WTC11 (cell line): Measurements from ENCODE around the gene KRTCAP2. TPM values are rescaled to one million over a fixed set of nuclear protein-coding genes. Genes with fewer than 3 reads are reported as not detected.

Experiments used
- ATAC-seq: fragments of 200-7000 bp; cut with Tn5 transposase; 2 replicates; pipeline ENCODE4 v1.10.0; 2021; ENCODE audit warnings: mild to moderate bottlenecking, moderate library complexity
- CTCF ChIA-PET: fragments of 300-600 bp; sonication (Branson Sonifier 250); formaldehyde crosslinking; loops from one replicate; lab custom pipeline; 2021; ENCODE audit warnings: antibody characterized with exemption; lab: Charles Lee
- POLR2A ChIA-PET: fragments of 350-600 bp; sonication (Branson Sonifier 250); formaldehyde crosslinking; loops from one replicate; lab custom pipeline; 2021; ENCODE audit warnings: antibody characterized with exemption; lab: Charles Lee
- DNase-seq: peaks from one replicate; pipeline ENCODE4 v3.0.0; 2021; ENCODE audit warnings: low spot score
- H3K27ac Mint-ChIP-seq: 2 replicates; pipeline ENCODE4 v1.8.0; 2021; ENCODE audit warnings: mixed read lengths
- H3K27me3 Mint-ChIP-seq: 2 replicates; pipeline ENCODE4 v1.8.0; 2021; ENCODE audit warnings: low read depth, mild to moderate bottlenecking, moderate library complexity, mixed read lengths
- H3K36me3 Mint-ChIP-seq: 2 replicates; pipeline ENCODE4 v1.8.0; 2021; ENCODE audit warnings: mixed read lengths
- H3K4me1 Mint-ChIP-seq: 2 replicates; pipeline ENCODE4 v1.8.0; 2022; ENCODE audit warnings: mixed read lengths
- H3K4me3 Mint-ChIP-seq: 2 replicates; pipeline ENCODE4 v1.8.0; 2021; ENCODE audit warnings: mild to moderate bottlenecking, moderate library complexity, mixed read lengths
- H3K9me3 Mint-ChIP-seq: 2 replicates; pipeline ENCODE4 v1.8.0; 2021; ENCODE audit warnings: mixed read lengths
- ATF3 ChIP-seq: sonication (generic); formaldehyde crosslinking; conservative IDR thresholded peaks from 2 replicates; pipeline ENCODE4 v1.8.1; 2022; ENCODE audit warnings: mild to moderate bottlenecking, missing genetic modification reagents
- CBFB ChIP-seq: sonication (generic); formaldehyde crosslinking; IDR thresholded peaks from 2 replicates; pipeline ENCODE4 v1.8.1; 2022; ENCODE audit warnings: mild to moderate bottlenecking, low read depth, missing genetic modification reagents
- CREM ChIP-seq: sonication (generic); formaldehyde crosslinking; IDR thresholded peaks from 2 replicates; pipeline ENCODE4 v1.8.1; 2022; ENCODE audit warnings: mild to moderate bottlenecking, missing genetic modification reagents, moderate library complexity
- CTCF ChIP-seq: fragments of 200-600 bp; IDR thresholded peaks from 2 replicates; pipeline ENCODE4 v1.8.0; 2022; ENCODE audit warnings: antibody characterized with exemption
- E2F5 ChIP-seq: sonication (generic); formaldehyde crosslinking; IDR thresholded peaks from 2 replicates; pipeline ENCODE4 v1.8.1; 2022; ENCODE audit warnings: mild to moderate bottlenecking, moderate library complexity, missing genetic modification reagents
- EMX1 ChIP-seq: fragments of 250-450 bp; sonication (Bioruptor Pico); IDR thresholded peaks from 2 replicates; pipeline ENCODE4 v1.8.0; 2021; ENCODE audit warnings: mild to moderate bottlenecking
- ERG ChIP-seq: fragments of 250-450 bp; sonication (Bioruptor Pico); IDR thresholded peaks from 2 replicates; pipeline ENCODE4 v1.8.0; 2021; ENCODE audit warnings: mild to moderate bottlenecking
- ESRRA ChIP-seq: sonication (generic); formaldehyde crosslinking; IDR thresholded peaks from 2 replicates; pipeline ENCODE4 v1.8.1; 2022; ENCODE audit warnings: mild to moderate bottlenecking, missing genetic modification reagents, borderline replicate concordance
- ETV6 ChIP-seq: sonication (generic); formaldehyde crosslinking; IDR thresholded peaks from 2 replicates; pipeline ENCODE4 v1.8.1; 2022; ENCODE audit warnings: mild to moderate bottlenecking, missing genetic modification reagents
- FOXK1 ChIP-seq: sonication (generic); formaldehyde crosslinking; IDR thresholded peaks from 2 replicates; pipeline ENCODE4 v1.8.0; 2022; ENCODE audit warnings: mild to moderate bottlenecking, moderate library complexity, missing genetic modification reagents
- GTF2I ChIP-seq: fragments of 250-450 bp; sonication (Bioruptor Pico); conservative IDR thresholded peaks from 2 replicates; pipeline ENCODE4 v1.4.0; 2021; ENCODE audit warnings: mild to moderate bottlenecking
- HMGA2 ChIP-seq: fragments of 250-450 bp; sonication (Bioruptor Pico); IDR thresholded peaks from 2 replicates; pipeline ENCODE4 v1.4.0; 2021; ENCODE audit warnings: mild to moderate bottlenecking, moderate library complexity
- IRF2 ChIP-seq: sonication (generic); formaldehyde crosslinking; IDR thresholded peaks from 2 replicates; pipeline ENCODE4 v1.8.0; 2022; ENCODE audit warnings: low read depth, missing genetic modification reagents, borderline replicate concordance
- MAX ChIP-seq: sonication (generic); formaldehyde crosslinking; IDR thresholded peaks from 2 replicates; pipeline ENCODE4 v1.8.0; 2022; ENCODE audit warnings: mild to moderate bottlenecking, missing genetic modification reagents
- NFYB ChIP-seq: sonication (generic); formaldehyde crosslinking; conservative IDR thresholded peaks from 2 replicates; pipeline ENCODE4 v1.8.0; 2022; ENCODE audit warnings: low read depth, missing genetic modification reagents
- PRDM15 ChIP-seq: sonication (generic); formaldehyde crosslinking; IDR thresholded peaks from 2 replicates; pipeline ENCODE4 v1.8.0; 2022; ENCODE audit warnings: missing genetic modification reagents
- SP1 ChIP-seq: sonication (generic); formaldehyde crosslinking; conservative IDR thresholded peaks from 2 replicates; pipeline ENCODE4 v1.8.1; 2022; ENCODE audit warnings: missing genetic modification reagents
- ZNF219 ChIP-seq: sonication (generic); formaldehyde crosslinking; IDR thresholded peaks from 2 replicates; pipeline ENCODE4 v1.8.0; 2023; ENCODE audit warnings: missing genetic modification reagents, mild to moderate bottlenecking, borderline replicate concordance
- ZNF232 ChIP-seq: sonication (generic); formaldehyde crosslinking; IDR thresholded peaks from 2 replicates; pipeline ENCODE4 v1.8.0; 2022; ENCODE audit warnings: mild to moderate bottlenecking, missing genetic modification reagents
- ZNF416 ChIP-seq: fragments of 250-450 bp; sonication (Bioruptor Pico); IDR thresholded peaks from 2 replicates; pipeline ENCODE4 v1.9.0; 2021; ENCODE audit warnings: mild to moderate bottlenecking, inconsistent platforms
- total RNA-seq: library from RNA; stranded (reverse); gene quantifications from 3 replicates; pipeline ENCODE4 v1.2.3, GENCODE V29; 2021
- TF ChIP-seq, protein P1 (sequence below): sonication (generic); formaldehyde crosslinking; IDR thresholded peaks from 2 replicates; pipeline ENCODE4 v1.8.1; 2022; ENCODE audit warnings: low read depth, mild to moderate bottlenecking, moderate library complexity, missing genetic modification reagents, borderline replicate concordance

Gene KRTCAP2
- total RNA-seq, 1 experiment from 2014 or later: 104 TPM

DNA sequence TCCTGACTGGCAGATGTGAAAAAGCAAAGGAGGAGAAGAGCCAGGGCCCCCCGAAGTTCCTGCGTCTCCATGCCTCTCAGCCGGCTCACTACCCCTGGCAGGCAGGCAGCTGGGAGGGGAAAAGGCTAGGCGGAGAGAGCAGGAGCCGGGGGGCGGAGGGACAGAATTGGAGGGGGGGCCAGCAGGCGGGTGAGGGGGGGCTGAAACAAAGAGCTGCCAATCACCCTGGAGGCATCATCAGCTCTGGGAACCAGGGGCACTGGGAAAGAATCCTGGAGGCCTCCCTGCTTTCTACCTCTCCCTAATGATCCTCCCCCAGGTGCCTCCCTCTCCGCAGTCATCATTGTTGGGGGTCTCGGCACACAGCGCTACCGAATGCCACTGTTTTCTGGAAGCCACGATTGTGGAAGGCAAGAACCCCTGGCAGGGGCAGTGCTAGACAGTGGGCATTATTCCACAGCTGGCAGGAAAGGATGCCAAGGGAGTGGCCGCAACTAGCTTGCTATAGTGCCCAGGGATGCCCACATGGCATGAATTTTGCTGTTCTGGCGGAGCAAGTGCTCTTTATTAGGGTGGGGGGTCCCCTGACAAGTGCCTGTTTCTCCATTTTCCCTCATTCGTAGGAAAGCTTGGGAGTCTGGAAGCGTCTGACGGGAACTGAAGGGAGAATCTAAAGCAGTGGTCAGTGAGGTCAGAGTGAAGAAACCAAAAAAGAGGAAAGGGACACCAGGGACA lies 34.9 kb upstream of the KRTCAP2 start, which contains the start of gene THBS3 (continued):
- TF ChIP-seq IRF2 (CRISPR knock-in tag) (no peak), CBFB (CRISPR knock-in tag) (no peak), ATF3 (no peak), HMGA2 (CRISPR knock-in tag) (0 out of 2 replicates have a peak, but pooled peaks have one; percentile 17), ZNF219 (CRISPR knock-in tag) (no peak), ZNF232 (CRISPR knock-in tag) (no peak), SP1 (no peak), ERG (0 out of 2 replicates have a peak, but pooled peaks have one; percentile 56), E2F5 (no peak), FOXK1 (CRISPR knock-in tag) (no peak), NFYB (no peak), GTF2I (no peak), CTCF (no peak), ETV6 (CRISPR knock-in tag) (no peak), MAX (CRISPR knock-in tag) (no peak)
- TF ChIP-seq, protein P1, sequence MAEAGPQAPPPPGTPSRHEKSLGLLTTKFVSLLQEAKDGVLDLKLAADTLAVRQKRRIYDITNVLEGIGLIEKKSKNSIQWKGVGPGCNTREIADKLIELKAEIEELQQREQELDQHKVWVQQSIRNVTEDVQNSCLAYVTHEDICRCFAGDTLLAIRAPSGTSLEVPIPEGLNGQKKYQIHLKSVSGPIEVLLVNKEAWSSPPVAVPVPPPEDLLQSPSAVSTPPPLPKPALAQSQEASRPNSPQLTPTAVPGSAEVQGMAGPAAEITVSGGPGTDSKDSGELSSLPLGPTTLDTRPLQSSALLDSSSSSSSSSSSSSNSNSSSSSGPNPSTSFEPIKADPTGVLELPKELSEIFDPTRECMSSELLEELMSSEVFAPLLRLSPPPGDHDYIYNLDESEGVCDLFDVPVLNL (CRISPR knock-in tag): no peak

DNA sequence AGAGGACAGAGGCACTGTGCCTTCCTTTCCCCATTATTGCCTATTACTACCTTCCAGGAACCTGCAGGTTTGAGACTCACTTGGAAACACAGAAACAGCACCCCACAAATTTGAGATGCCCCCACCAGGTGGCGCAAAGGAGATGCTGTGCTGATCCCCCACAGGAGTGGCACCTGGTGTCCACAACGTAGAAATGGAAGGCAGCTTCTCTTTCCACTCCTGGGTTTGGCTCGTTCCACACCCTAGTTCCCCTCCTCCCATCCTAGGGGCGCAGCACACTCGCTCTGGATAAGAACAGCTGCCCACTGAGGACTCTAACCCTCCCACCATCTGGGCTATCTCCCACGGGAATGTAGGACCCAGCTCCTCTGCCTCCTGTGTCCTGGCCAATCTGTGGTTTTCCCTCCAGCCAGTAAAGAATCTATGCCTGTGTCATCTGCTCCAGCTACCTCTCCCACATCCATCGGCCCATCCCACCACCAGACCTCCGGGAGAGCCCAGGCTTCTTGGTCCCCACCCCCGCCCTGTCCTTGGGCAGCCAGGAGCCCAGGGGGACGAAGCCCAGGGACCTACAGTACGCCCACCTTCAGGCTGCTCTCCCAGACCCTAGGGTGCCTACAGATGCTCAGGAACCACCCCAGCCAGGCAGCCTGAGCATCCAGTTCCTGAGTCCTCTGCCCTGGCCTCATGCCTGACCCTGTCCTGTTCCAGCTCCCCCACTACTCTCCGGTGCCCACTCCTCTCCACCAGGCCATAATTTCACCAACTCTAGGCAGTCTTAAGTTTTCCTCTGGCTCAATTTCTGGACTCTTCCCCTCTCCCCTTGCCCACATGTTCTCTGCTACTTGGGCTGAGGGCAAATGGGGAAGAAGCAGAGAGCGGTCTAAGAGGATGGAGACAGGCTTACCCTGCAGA lies 34.0 kb upstream of the KRTCAP2 start:
- Mint-ChIP-seq H3K27me3 (peaks cover 9% of the 10 kb centered on the region), H3K27ac (peak overlapping the region; percentile 14), H3K4me1 (peaks cover 19% of the 10 kb centered on the region), H3K9me3 (no peaks in the 10 kb centered on the region), H3K36me3 (peaks cover 20% of the 10 kb centered on the region), H3K4me3 (peak overlapping the region; percentile 88)
- CTCF ChIA-PET: interaction anchor here (0.5 to 4.8 kb wide), 24 partner anchors 9 to 522 kb away, joined by 3 to 51 read pairs (median 6); partner anchors contain the start of genes ADAM15, KRTCAP2, RUSC1 and TRIM46
- TF ChIP-seq ESRRA (CRISPR knock-in tag) (no peak), CREM (CRISPR knock-in tag) (peak; percentile 63; the same call in 1 of the 2 replicates), PRDM15 (CRISPR knock-in tag) (peak; percentile 51; the same call in 1 of the 2 replicates), EMX1 (peak; percentile 77), ZNF416 (CRISPR knock-in tag) (no peak), ERG (peak; percentile 32), CTCF (peak; percentile 49; the same call in 1 of the 2 replicates)
- ATAC-seq (peak; percentile 31), DNase-seq (peak; percentile 92)
- POLR2A ChIA-PET: interaction anchor here (1.0 to 3.7 kb wide), 7 partner anchors 11 to 116 kb away, joined by 3 to 35 read pairs (median 4); partner anchors contain the start of gene KRTCAP2
